H1 (cell line): ENCODE results near the gene TNFRSF14. TPM values are rescaled to one million over a fixed set of nuclear protein-coding genes. Genes with fewer than 3 reads are reported as not detected.
A peak's percentile ranks its signal among the peaks of the same experiment; 100 is the strongest.

Experiments
- CTCF ChIA-PET: fragments of 300-600 bp; sonication (Branson Sonifier 250); formaldehyde crosslinking; loops from one replicate; lab custom pipeline; 2021; ENCODE audit not compliant: partially characterized antibody; lab: Charles Lee
- POLR2A ChIA-PET: fragments of 300-600 bp; sonication (Branson Sonifier 250); formaldehyde crosslinking; loops from one replicate; lab custom pipeline; 2021; ENCODE audit warnings: inconsistent platforms; ENCODE audit not compliant: partially characterized antibody; lab: Charles Lee
- DNase-seq, 2 experiments: peaks; one replicate each; pipeline versions ENCODE4 v3.0.0 to v3.0.0-alpha.2; 2010 to 2022; ENCODE audit warnings: low spot score in 2 of 2, low read depth in 1 of 2, mixed read lengths in 1 of 2
- FAIRE-seq: peaks from 2 replicates; lab custom pipeline; 2011; peaks lifted over from hg19 to GRCh38; lab: Jason Lieb, UNC
- H2AFZ ChIP-seq: 2 replicates; pipeline ENCODE4 v1.8.1; 2012; ENCODE audit warnings: low read length, inconsistent platforms
- H2AK5ac ChIP-seq: 2 replicates; pipeline ENCODE4 v1.6.1; 2013; ENCODE audit warnings: low read depth, low read length
- H2BK120ac ChIP-seq: replicated peaks from 2 replicates; pipeline ENCODE3; 2013; ENCODE audit warnings: low read depth, low read length, inconsistent platforms
- H2BK12ac ChIP-seq: 2 replicates; pipeline ENCODE4 v1.6.1; 2013; ENCODE audit warnings: low read depth, low read length
- H2BK15ac ChIP-seq: 2 replicates; pipeline ENCODE4 v1.6.1; 2013; ENCODE audit warnings: low read length
- H2BK20ac ChIP-seq: 2 replicates; pipeline ENCODE4 v1.6.1; 2013; ENCODE audit warnings: low read length
- H2BK5ac ChIP-seq: 2 replicates; pipeline ENCODE4 v1.6.1; 2013; ENCODE audit warnings: low read depth, low read length
- H3K14ac ChIP-seq: 2 replicates; pipeline ENCODE4 v1.6.1; 2013; ENCODE audit warnings: inconsistent platforms; ENCODE audit not compliant: insufficient read length
- H3K18ac ChIP-seq: 2 replicates; pipeline ENCODE4 v1.6.1; 2013; ENCODE audit warnings: low read length; ENCODE audit errors: extremely low read depth
- H3K23ac ChIP-seq: 2 replicates; pipeline ENCODE4 v1.6.1; 2013; ENCODE audit warnings: inconsistent platforms; ENCODE audit not compliant: insufficient read length
- H3K23me2 ChIP-seq: 2 replicates; pipeline ENCODE4 v1.6.1; 2013; ENCODE audit warnings: low read depth, low read length
- H3K27ac ChIP-seq: 2 replicates; pipeline ENCODE4 v1.6.1; 2011; ENCODE audit warnings: low read depth, low read length, inconsistent platforms
- H3K27me3 ChIP-seq, 4 experiments: replicated peaks in 1 of 4; 1 replicate in 1 of 4; 2 replicates in 3 of 4; pipeline versions ENCODE4 v1.6.1 to v1.8.1; 2011 to 2013; ENCODE audit warnings: low read length in 3 of 4, mild to moderate bottlenecking in 3 of 4, inconsistent platforms in 2 of 4, mixed read lengths in 2 of 4, moderate library complexity in 1 of 4; ENCODE audit not compliant: control insufficient read depth in 3 of 4, insufficient read depth in 3 of 4; ENCODE audit errors: extremely low read depth in 1 of 4
- H3K36me3 ChIP-seq, 4 experiments: 2 replicates each; pipeline versions ENCODE4 v1.6.1 to v1.8.1; 2011 to 2013; ENCODE audit warnings: mild to moderate bottlenecking in 4 of 4, low read length in 3 of 4, moderate library complexity in 2 of 4, control low read depth in 1 of 4, inconsistent platforms in 1 of 4; ENCODE audit not compliant: insufficient read depth in 4 of 4, control insufficient read depth in 2 of 4
- H3K4ac ChIP-seq: replicated peaks from 2 replicates; pipeline ENCODE3; 2013; ENCODE audit warnings: low read length, low read depth, mixed read lengths, inconsistent platforms; ENCODE audit not compliant: insufficient read length
- H3K4me1 ChIP-seq, 4 experiments: replicated peaks in 1 of 4; 1 replicate in 1 of 4; 2 replicates in 3 of 4; pipeline versions ENCODE4 v1.6.1 to v1.8.1; 2011 to 2013; ENCODE audit warnings: low read length in 3 of 4, inconsistent platforms in 2 of 4, mixed read lengths in 1 of 4; ENCODE audit not compliant: insufficient read depth in 4 of 4, control insufficient read depth in 3 of 4
- H3K4me2 ChIP-seq, 2 experiments: 2 replicates each; pipeline versions ENCODE4 v1.6.1 to v1.8.1; 2011 to 2013; ENCODE audit warnings: low read depth in 2 of 2, low read length in 2 of 2, control low read depth in 1 of 2, inconsistent platforms in 1 of 2, mild to moderate bottlenecking in 1 of 2; ENCODE audit not compliant: insufficient read depth in 1 of 2
- H3K4me3 ChIP-seq, 4 experiments: fragments of 200-600, 300-600 bp in 1 of 4; sonication (generic), shearing (Covaris generic), sonication (Bioruptor Twin) in 1 of 4; 2 replicates each; pipeline versions ENCODE4 v1.5.1 to v1.8.1; 2011 to 2016; ENCODE audit warnings: low read length in 4 of 4, low read depth in 3 of 4, control low read depth in 2 of 4, inconsistent platforms in 2 of 4, mild to moderate bottlenecking in 2 of 4, mixed read lengths in 1 of 4, moderate library complexity in 1 of 4; ENCODE audit not compliant: insufficient read depth in 2 of 4; ENCODE audit errors: extremely low read depth in 1 of 4
- H3K56ac ChIP-seq: replicated peaks from 2 replicates; pipeline ENCODE3; 2013; ENCODE audit warnings: low read depth, mild to moderate bottlenecking, mixed read lengths, low read length, inconsistent platforms; ENCODE audit not compliant: insufficient read length
- H3K79me1 ChIP-seq: 2 replicates; pipeline ENCODE4 v1.6.1; 2013; ENCODE audit warnings: low read depth, low read length, control low read depth
- H3K79me2 ChIP-seq, 2 experiments: 2 replicates each; pipeline versions ENCODE4 v1.6.1 to v1.8.1; 2012 to 2013; ENCODE audit warnings: low read length in 2 of 2, mild to moderate bottlenecking in 2 of 2, inconsistent platforms in 1 of 2; ENCODE audit not compliant: insufficient read depth in 2 of 2, control insufficient read depth in 1 of 2
- H3K9ac ChIP-seq, 4 experiments: replicated peaks in 1 of 4; 1 replicate in 1 of 4; 2 replicates in 3 of 4; pipeline versions ENCODE4 v1.6.1 to v1.8.1; 2011 to 2013; ENCODE audit warnings: low read depth in 3 of 4, low read length in 3 of 4, control low read depth in 2 of 4, mild to moderate bottlenecking in 2 of 4, moderate library complexity in 2 of 4, inconsistent platforms in 1 of 4; ENCODE audit errors: extremely low read depth in 1 of 4
- H3K9me3 ChIP-seq, 2 experiments: 2 replicates each; pipeline versions ENCODE4 v1.6.1 to v1.8.1; 2012 to 2013; ENCODE audit warnings: mild to moderate bottlenecking in 2 of 2, moderate library complexity in 2 of 2, control low read depth in 1 of 2, inconsistent platforms in 1 of 2, low read depth in 1 of 2, low read length in 1 of 2, mixed read lengths in 1 of 2; ENCODE audit not compliant: insufficient read depth in 2 of 2
- H4K20me1 ChIP-seq, 2 experiments: replicated peaks in 1 of 2; 2 replicates each; pipeline versions ENCODE3 to v1.8.1; 2011 to 2013; ENCODE audit warnings: inconsistent platforms in 2 of 2, low read length in 2 of 2, mild to moderate bottlenecking in 1 of 2; ENCODE audit not compliant: insufficient read depth in 2 of 2, control insufficient read depth in 1 of 2
- H4K5ac ChIP-seq: 2 replicates; pipeline ENCODE4 v1.6.1; 2013; ENCODE audit warnings: low read length, low read depth, mixed read lengths, inconsistent platforms; ENCODE audit not compliant: insufficient read length
- H4K8ac ChIP-seq: 2 replicates; pipeline ENCODE4 v1.8.0; 2013; ENCODE audit warnings: mild to moderate bottlenecking, moderate library complexity, low read length, inconsistent platforms; ENCODE audit not compliant: insufficient read depth; ENCODE audit errors: extremely low read depth
- H4K91ac ChIP-seq: replicated peaks from 2 replicates; pipeline ENCODE3; 2013; ENCODE audit warnings: low read length, mixed read lengths, inconsistent platforms; ENCODE audit not compliant: insufficient read length
- EZH2 ChIP-seq: fragments of 200-600 bp; sonication (generic); IDR thresholded peaks from 2 replicates; pipeline ENCODE4 v1.7.1; 2012; ENCODE audit warnings: low read depth, mild to moderate bottlenecking, moderate library complexity, low read length, inconsistent platforms; ENCODE audit not compliant: severe bottlenecking
- HDAC2 ChIP-seq, 2 experiments: fragments of 300-600 bp in 1 of 2; sonication (generic) in 1 of 2; IDR thresholded peaks; 2 replicates each; pipeline ENCODE4 v1.6.1; 2011 to 2012; ENCODE audit warnings: low read depth in 2 of 2, low read length in 2 of 2, mild to moderate bottlenecking in 2 of 2, moderate library complexity in 2 of 2, borderline replicate concordance in 1 of 2, inconsistent platforms in 1 of 2
- KDM4A ChIP-seq: IDR thresholded peaks from one replicate; pipeline ENCODE4 v1.7.1; 2012; ENCODE audit warnings: low read depth, mild to moderate bottlenecking, moderate library complexity, low read length, inconsistent platforms; ENCODE audit not compliant: severe bottlenecking
- POLR2AphosphoS5 ChIP-seq: IDR thresholded peaks from 2 replicates; pipeline ENCODE4 v1.6.1; 2011; ENCODE audit warnings: low read depth, low read length
- TAF1 ChIP-seq: IDR thresholded peaks from 2 replicates; pipeline ENCODE4 v1.6.1; 2011; ENCODE audit warnings: mild to moderate bottlenecking, low read depth, low read length
- WGBS, 2 experiments: shearing (Covaris generic) in 1 of 2; methylation state at CpG; one replicate each; pipeline versions ENCODE4 v1.1.6 to v1.1.7; 2013 to 2015; ENCODE audit warnings: low lambda C conversion rate in 2 of 2, mixed read lengths in 2 of 2, inconsistent platforms in 1 of 2, low coverage in 1 of 2, missing lambda C conversion rate in 1 of 2; ENCODE audit not compliant: insufficient replicate concordance in 2 of 2, insufficient coverage in 1 of 2, insufficient read length in 1 of 2; ENCODE audit errors: extremely low coverage in 1 of 2, missing lambda C conversion rate in 1 of 2; 5-methylcytosine and 5-hydroxymethylcytosine counted together
- polyA plus RNA-seq, 7 experiments: library from polyadenylated mRNA; depleted of rRNA in 3 of 7; stranded (reverse) in 5 of 7; unstranded in 2 of 7; fragments of >200 nt in 5 of 7; fragments of 200-250 nt in 2 of 7; gene quantifications; 1 replicate in 5 of 7; 2 replicates in 1 of 7; 4 replicates in 1 of 7; pipeline versions ENCODE4 v1.2.1 to v1.2.3, GENCODE V29; 2011 to 2013; ENCODE audit warnings: missing spikeins in 2 of 7, mixed read lengths in 2 of 7
- total RNA-seq: library from RNA; stranded (reverse); fragmentation: NEBNext Ultra II Directional; extraction: Animal tissue kit (Norgen Biotek cat#: 25700); gene quantifications from 2 replicates; pipeline ENCODE4 v1.2.1, GENCODE V29; 2021

The TNFRSF14 gene
- total and polyA plus RNA-seq, 2 of the 8 experiments (the other 6 are each of a cell fraction or from before 2014, with no cell fraction given), result 0.36 to 0.50 TPM

- Histone ChIP-seq H3K36me3 (no peaks in the 10 kb centered on the region), H3K4me3 (peak overlapping the region; percentile 51 to 75 (median 63)), H3K27ac (0 out of 2 replicates have a peak overlapping the region, but pooled peaks have one; percentile 40), H3K56ac (peak overlapping the region; percentile 82), H2BK120ac (peak overlapping the region; percentile 78), H2AFZ (no peak overlapping the region), H2BK15ac (no peak overlapping the region), H3K4me1 (peaks cover 0 to 31% (median 28%) of the 10 kb centered on the region in 4 experiments; a peak in 6 of 7 replicates), H3K18ac (peak overlapping the region; percentile 87), H3K79me2 (no peaks in the 10 kb centered on the region), H2BK12ac (peak overlapping the region; percentile 23; the same call in 1 of the 2 replicates), H3K27me3 (peaks cover 0 to 9% (median 5%) of the 10 kb centered on the region in 4 experiments; a peak in 3 of 7 replicates), H3K9me3 (no peaks in the 10 kb centered on the region), H2AK5ac (no peak overlapping the region), H3K4ac (peak overlapping the region; percentile 96), H3K4me2 (peak overlapping the region; percentile 82 to 92), H3K23ac (no peak overlapping the region), H2BK5ac (peak overlapping the region; percentile 87), H2BK20ac (no peak overlapping the region)
- DNase-seq (peak; percentile 73 to 84), FAIRE-seq (no peak)
- TF ChIP-seq POLR2AphosphoS5, result no peak
- peak in 1 of 2 experiments; percentile 60; a peak in 1 of 4 replicates for TF ChIP-seq HDAC2 (IDR thresholded peaks at IDR 0.05; ENCODE audit: borderline replicate concordance in 1 of 2, low read depth in 2 of 2, low read length in 2 of 2)
- TF ChIP-seq EZH2, result peak; percentile 27
- 0 out of 2 replicates have a peak, but pooled peaks have one; percentile 18 for TF ChIP-seq TAF1
- TF ChIP-seq KDM4A, result peak; percentile 41
- TF ChIP-seq, all 59 proteins: peak for 4
- H4K5ac ChIP-seq, result peak overlapping the region; percentile 90
- CTCF ChIA-PET, result interaction anchor here (0.7 to 3.7 kb wide), 21 partner anchors 7 to 946 kb away, joined by 3 to 27 read pairs (median 5); partner anchors contain the start of genes HES5, PANK4 and PEX10
- peak overlapping the region; percentile 88 for H4K8ac ChIP-seq
- no peaks in the 10 kb centered on the region for H4K20me1 ChIP-seq
- H3K9ac ChIP-seq, result peak overlapping the region in 3 of 4 experiments; percentile 34 to 44 (median 39); a peak in 4 of 7 replicates
- peaks cover 10% of the 10 kb centered on the region; the same call in 1 of the 2 replicates for H3K23me2 ChIP-seq
- POLR2A ChIA-PET, result interaction anchor here (0.5 to 1.7 kb wide), 13 partner anchors 14 to 806 kb away, joined by 3 to 9 read pairs (median 4); partner anchors contain the start of genes HES5 and PANK4
- no peak overlapping the region for H3K14ac ChIP-seq
- H4K91ac ChIP-seq, result peak overlapping the region; percentile 91
- H3K79me1 ChIP-seq, result no peaks in the 10 kb centered on the region
- WGBS, 2 experiments, result 2% methylated on average over 32 of the region's 52 CpGs; no CpG with 5 or more reads in 1 of the 2 experiments
Measured at GRCh38 chr1:2546515-2547209, 9.5 kb upstream of the TNFRSF14 start.
